ENCODE results near the gene AJUBA.

DNA sequence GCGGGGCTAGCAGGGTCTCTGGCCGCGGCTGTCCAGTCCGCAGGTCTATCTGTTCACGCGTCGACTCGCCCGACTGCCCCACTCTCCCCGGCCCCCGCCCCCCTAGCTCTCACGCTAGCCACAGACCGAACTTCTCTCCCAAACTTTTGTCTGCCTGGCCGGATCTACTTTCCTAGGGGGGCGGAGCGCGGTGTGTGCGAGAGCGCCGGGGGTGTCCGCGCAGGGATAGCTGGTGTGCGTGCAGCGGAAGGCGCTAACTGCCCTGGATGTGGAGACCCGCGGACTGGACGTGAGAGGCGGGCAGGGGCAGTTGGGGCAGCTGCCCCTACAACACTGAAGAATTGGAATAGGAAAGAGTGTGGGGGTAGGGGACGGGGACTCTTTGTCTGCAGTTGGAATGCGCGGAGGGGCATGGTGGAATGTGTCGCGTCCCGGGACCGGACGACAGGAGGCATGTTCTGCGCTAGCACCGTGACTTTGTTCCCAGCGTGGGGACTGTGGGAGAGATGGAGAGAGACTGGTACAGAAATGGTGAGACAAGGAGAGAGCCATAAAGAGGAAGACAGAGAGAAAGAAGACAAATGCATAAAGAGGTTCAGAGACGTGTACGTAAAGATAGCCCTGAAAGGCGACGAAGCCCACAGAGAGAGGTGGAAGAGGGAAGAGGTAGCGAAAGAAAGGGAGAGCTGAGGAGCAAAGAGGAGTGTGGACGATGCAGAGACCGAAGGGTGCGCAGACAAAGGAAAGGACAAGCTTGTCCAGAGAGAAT lies at the start of gene AJUBA:
- TF ChIP-seq CTCF (IDR thresholded peaks at IDR 0.05; ENCODE audit: insufficient read depth, low read depth, low read length), result no peak
- TF ChIP-seq EZH2 (IDR thresholded peaks at IDR 0.05; ENCODE audit: insufficient read depth, low read length), result no peak
